GM18517 (cell line): Measurements from ENCODE around the gene NOXA1.
"Not testable (repeated sequence)": the region's sequence is repeated elsewhere in the genome, so short reads cannot be mapped to it uniquely, and the experiment has no call there.

Source experiments
- ATAC-seq: cut with Tn5 transposase; IDR thresholded peaks from one replicate; pipeline ENCODE4 v1.9.1; 2021; ENCODE audit warnings: mild to moderate bottlenecking, moderate library complexity; ENCODE audit not compliant: unreplicated experiment

NOXA1 gene

GRCh38 chr9:137463931-137464290 lies 40.7 kb downstream of the NOXA1 start:
- ATAC-seq = no peak

GRCh38 chr9:137464291-137464999 lies 41.3 kb downstream of the NOXA1 start:
- ATAC-seq = no peak

- ATAC-seq = no peak
These were observed 42.0 kb downstream of the NOXA1 start for GRCh38 chr9:137465000-137465719.

- no peak for ATAC-seq
These were observed 42.7 kb downstream of the NOXA1 start for GRCh38 chr9:137465720-137466388.

- ATAC-seq = not testable (repeated sequence)
These were observed 43.3 kb downstream of the NOXA1 start for GRCh38 chr9:137466389-137467085.

GRCh38 chr9:137467161-137467581 lies 44.0 kb downstream of the NOXA1 start:
- ATAC-seq = no peak

GRCh38 chr9:137467896-137468295 lies 44.7 kb downstream of the NOXA1 start:
- ATAC-seq = no peak

GRCh38 chr9:137470785-137471184 lies 47.6 kb downstream of the NOXA1 start:
- ATAC-seq = no peak

GRCh38 chr9:137474271-137474670 lies 51.1 kb downstream of the NOXA1 start:
- no peak for ATAC-seq

- ATAC-seq = no peak
These were observed 52.5 kb downstream of the NOXA1 start for GRCh38 chr9:137475666-137476065.

GRCh38 chr9:137476856-137477255 lies 53.7 kb downstream of the NOXA1 start:
- ATAC-seq = no peak

- no peak for ATAC-seq
These were observed 54.8 kb downstream of the NOXA1 start for GRCh38 chr9:137477778-137478612.

- no peak for ATAC-seq
These were observed 55.4 kb downstream of the NOXA1 start for GRCh38 chr9:137478613-137478961.

- no peak for ATAC-seq
These were observed 56.0 kb downstream of the NOXA1 start for GRCh38 chr9:137478962-137479861.

- no peak for ATAC-seq
These were observed 56.9 kb downstream of the NOXA1 start for GRCh38 chr9:137479892-137480685.

GRCh38 chr9:137480686-137481683 lies 57.8 kb downstream of the NOXA1 start:
- no peak for ATAC-seq

GRCh38 chr9:137482094-137482781 lies 59.0 kb downstream of the NOXA1 start:
- no peak for ATAC-seq
